Measurements from ENCODE around the gene DHRS7B.

GRCh38 chr17:21213638-21214014 is 86.9 kb downstream of the DHRS7B start:
- TF ChIP-seq CTCF (conservative IDR thresholded peaks at IDR 0.05 in 1 of 2, IDR thresholded peaks at IDR 0.05 in 1 of 2; ENCODE audit: low read depth in 1 of 2, low read length in 2 of 2) (no peak), EZH2 (IDR thresholded peaks at IDR 0.05; ENCODE audit: low read length, missing control alignments) (no peak)
